ENCODE measurements around the gene GPR78. TPM values are rescaled to one million over a fixed set of nuclear protein-coding genes. Genes with fewer than 3 reads are reported as not detected.

Gene GPR78
- polyA plus RNA-seq, 3 donors, result not detected

GRCh38 chr4:8615921-8616787 is 36.0 kb downstream of the GPR78 start:
- H2AFZ ChIP-seq (ENCODE audit: insufficient read depth, low read depth, low read length, poor library complexity, severe bottlenecking), result no peak overlapping the region
- WGBS (ENCODE audit: insufficient coverage), result 85% methylated on average over 25 of the region's 26 CpGs
- H3K9me3 Mint-ChIP-seq, result peaks cover 0 to 3% (median 0%) of the 10 kb centered on the region in 7 donors
- H3K36me3 ChIP-seq (replicated peaks in 1 of 2; ENCODE audit: control insufficient read depth in 1 of 2, insufficient read depth in 2 of 2, low read length in 2 of 2), result no peaks in the 10 kb centered on the region
- H4K20me1 ChIP-seq (ENCODE audit: insufficient read depth, low read length), result no peaks in the 10 kb centered on the region
- peak overlapping the region in 1 of 7 donors; percentile 4 for H3K27ac Mint-ChIP-seq
- no peak overlapping the region for H3K4me3 Mint-ChIP-seq
- H3K4me2 ChIP-seq (replicated peaks; ENCODE audit: extremely low read depth, low read length, poor library complexity, severe bottlenecking), result no peak overlapping the region
- no peaks in the 10 kb centered on the region for H3K36me3 Mint-ChIP-seq
- no peak for TF ChIP-seq CTCF (IDR thresholded peaks at IDR 0.05)
- H3K9ac ChIP-seq (ENCODE audit: insufficient read depth, low read length, poor library complexity, severe bottlenecking), result no peak overlapping the region
- no peak overlapping the region for H3K4me3 ChIP-seq (replicated peaks in 1 of 3; ENCODE audit: low read depth in 2 of 3, low read length in 3 of 3)
- DNase-seq, result no peak
- H3K27me3 Mint-ChIP-seq (ENCODE audit: low read depth in 3 of 3), result peaks cover 2% of the 10 kb centered on the region in 3 donors
- no peaks in the 10 kb centered on the region for H3K4me1 ChIP-seq (ENCODE audit: control insufficient read depth in 1 of 2, insufficient read depth in 2 of 2, low read length in 2 of 2)
- intact Hi-C loops (cut with micrococcal nuclease), result no loop called here
- no peaks in the 10 kb centered on the region for H3K4me1 Mint-ChIP-seq
- H3K27me3 ChIP-seq (ENCODE audit: control insufficient read depth in 2 of 2, insufficient read depth in 2 of 2, low read length in 2 of 2), result no peaks in the 10 kb centered on the region
- no peak overlapping the region for H3K27ac ChIP-seq (ENCODE audit: low read depth in 1 of 2, low read length in 2 of 2)
- H3K9me3 ChIP-seq (replicated peaks in 1 of 2; ENCODE audit: control insufficient read depth in 1 of 2, insufficient read depth in 1 of 2, low read length in 2 of 2), result no peaks in the 10 kb centered on the region
- H3K79me2 ChIP-seq (ENCODE audit: insufficient read depth, low read length), result no peaks in the 10 kb centered on the region

GRCh38 chr4:8616831-8617230 is 36.6 kb downstream of the GPR78 start:
- no peaks in the 10 kb centered on the region for H3K4me1 Mint-ChIP-seq
- Histone ChIP-seq H3K27ac (ENCODE audit: low read depth in 1 of 2, low read length in 2 of 2) (no peak overlapping the region), H3K4me2 (replicated peaks; ENCODE audit: extremely low read depth, low read length, poor library complexity, severe bottlenecking) (no peak overlapping the region), H4K20me1 (ENCODE audit: insufficient read depth, low read length) (no peaks in the 10 kb centered on the region), H3K27me3 (ENCODE audit: control insufficient read depth in 2 of 2, insufficient read depth in 2 of 2, low read length in 2 of 2) (no peaks in the 10 kb centered on the region), H3K4me1 (ENCODE audit: control insufficient read depth in 1 of 2, insufficient read depth in 2 of 2, low read length in 2 of 2) (no peaks in the 10 kb centered on the region), H3K36me3 (replicated peaks in 1 of 2; ENCODE audit: control insufficient read depth in 1 of 2, insufficient read depth in 2 of 2, low read length in 2 of 2) (no peaks in the 10 kb centered on the region), H3K9ac (ENCODE audit: insufficient read depth, low read length, poor library complexity, severe bottlenecking) (no peak overlapping the region), H3K9me3 (replicated peaks in 1 of 2; ENCODE audit: control insufficient read depth in 1 of 2, insufficient read depth in 1 of 2, low read length in 2 of 2) (no peaks in the 10 kb centered on the region), H2AFZ (ENCODE audit: insufficient read depth, low read depth, low read length, poor library complexity, severe bottlenecking) (no peak overlapping the region), H3K79me2 (ENCODE audit: insufficient read depth, low read length) (no peaks in the 10 kb centered on the region), H3K4me3 (replicated peaks in 1 of 3; ENCODE audit: low read depth in 2 of 3, low read length in 3 of 3) (no peak overlapping the region)
- H3K27ac Mint-ChIP-seq, result no peak overlapping the region
- WGBS (ENCODE audit: insufficient coverage), result 92% methylated on average over 14 of the region's 16 CpGs
- no peaks in the 10 kb centered on the region for H3K36me3 Mint-ChIP-seq
- peaks cover 2% of the 10 kb centered on the region in 3 donors for H3K27me3 Mint-ChIP-seq (ENCODE audit: low read depth in 3 of 3)
- no peak for TF ChIP-seq CTCF (IDR thresholded peaks at IDR 0.05)
- no peak overlapping the region for H3K4me3 Mint-ChIP-seq
- no peak for DNase-seq
- H3K9me3 Mint-ChIP-seq, result peaks cover 0 to 3% (median 0%) of the 10 kb centered on the region in 7 donors
- intact Hi-C loops (cut with micrococcal nuclease), result no loop called here
